IPS-18a (cell line): Measurements from ENCODE around the gene BPTF.
"Not testable (repeated sequence)": the region's sequence is repeated elsewhere in the genome, so short reads cannot be mapped to it uniquely, and the experiment has no call there.

Experiments
- H3K27ac ChIP-seq: one replicate; pipeline ENCODE4 v1.5.1; 2013; ENCODE audit warnings: low read length
- H3K27me3 ChIP-seq: one replicate; pipeline ENCODE4 v1.6.1; 2013; ENCODE audit warnings: mild to moderate bottlenecking, low read length; ENCODE audit not compliant: control insufficient read depth, insufficient read depth
- H3K36me3 ChIP-seq: one replicate; pipeline ENCODE4 v1.6.1; 2013; ENCODE audit warnings: low read depth, low read length; ENCODE audit not compliant: control insufficient read depth
- H3K4me1 ChIP-seq: one replicate; pipeline ENCODE4 v1.6.1; 2013; ENCODE audit warnings: low read depth, low read length; ENCODE audit not compliant: control insufficient read depth
- H3K4me3 ChIP-seq: one replicate; pipeline ENCODE4 v1.5.1; 2013; ENCODE audit warnings: low read length
- H3K9ac ChIP-seq: one replicate; pipeline ENCODE4 v1.6.1; 2013; ENCODE audit warnings: mild to moderate bottlenecking, low read length, moderate library complexity
- H3K9me3 ChIP-seq: one replicate; pipeline ENCODE4 v1.6.1; 2013; ENCODE audit warnings: low read depth, low read length; ENCODE audit not compliant: control insufficient read depth

BPTF gene

DNA sequence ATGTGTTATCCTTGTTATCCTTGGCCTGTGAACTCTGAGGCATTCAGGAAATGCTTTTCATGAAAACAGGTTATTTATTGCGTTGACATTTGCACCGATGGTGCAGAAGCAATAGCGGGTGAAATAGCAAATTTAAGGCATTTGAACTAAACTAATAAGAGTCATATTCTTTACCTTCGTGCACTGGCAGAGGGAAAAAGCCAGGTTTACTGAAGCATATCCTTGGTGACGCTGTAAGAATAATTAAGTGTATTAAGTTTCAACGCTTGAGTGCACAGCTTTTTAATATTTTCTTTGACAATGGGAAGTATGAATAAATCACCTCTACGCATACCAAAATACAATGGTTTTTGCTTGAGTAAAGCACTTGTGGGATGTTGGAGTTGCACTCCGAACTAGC lies 196.7 kb downstream of the BPTF start:
- H3K27ac ChIP-seq: no peak overlapping the region
- no peaks in the 10 kb centered on the region for H3K9me3 ChIP-seq
- no peak overlapping the region for H3K9ac ChIP-seq
- H3K4me1 ChIP-seq: peaks cover 14% of the 10 kb centered on the region
- no peak overlapping the region for H3K4me3 ChIP-seq
- H3K27me3 ChIP-seq: no peaks in the 10 kb centered on the region
- no peaks in the 10 kb centered on the region for H3K36me3 ChIP-seq

DNA sequence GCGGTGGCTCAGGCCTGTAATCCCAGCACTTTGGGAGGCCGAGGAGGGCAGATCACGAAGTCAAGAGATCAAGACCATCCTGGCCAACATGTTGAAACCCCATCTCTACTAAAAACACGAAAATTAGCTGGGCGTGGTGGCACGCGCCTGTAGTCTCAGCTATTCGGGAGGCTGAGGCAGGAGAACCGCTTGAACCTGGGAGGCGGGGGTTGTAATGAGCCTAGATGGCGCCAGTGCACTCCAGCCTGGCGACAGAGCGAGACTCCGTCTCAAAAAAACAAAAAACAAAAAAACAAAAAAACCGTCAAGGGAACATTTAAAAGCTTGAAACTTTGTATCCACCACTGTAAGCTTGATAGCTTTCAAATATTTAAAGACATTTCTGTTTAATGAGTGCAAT lies 197.2 kb downstream of the BPTF start:
- not testable (repeated sequence) for H3K27ac ChIP-seq, H3K36me3 ChIP-seq, H3K27me3 ChIP-seq, H3K9ac ChIP-seq, H3K4me3 ChIP-seq, H3K9me3 ChIP-seq
- H3K4me1 ChIP-seq: peaks cover 14% of the 10 kb centered on the region

DNA sequence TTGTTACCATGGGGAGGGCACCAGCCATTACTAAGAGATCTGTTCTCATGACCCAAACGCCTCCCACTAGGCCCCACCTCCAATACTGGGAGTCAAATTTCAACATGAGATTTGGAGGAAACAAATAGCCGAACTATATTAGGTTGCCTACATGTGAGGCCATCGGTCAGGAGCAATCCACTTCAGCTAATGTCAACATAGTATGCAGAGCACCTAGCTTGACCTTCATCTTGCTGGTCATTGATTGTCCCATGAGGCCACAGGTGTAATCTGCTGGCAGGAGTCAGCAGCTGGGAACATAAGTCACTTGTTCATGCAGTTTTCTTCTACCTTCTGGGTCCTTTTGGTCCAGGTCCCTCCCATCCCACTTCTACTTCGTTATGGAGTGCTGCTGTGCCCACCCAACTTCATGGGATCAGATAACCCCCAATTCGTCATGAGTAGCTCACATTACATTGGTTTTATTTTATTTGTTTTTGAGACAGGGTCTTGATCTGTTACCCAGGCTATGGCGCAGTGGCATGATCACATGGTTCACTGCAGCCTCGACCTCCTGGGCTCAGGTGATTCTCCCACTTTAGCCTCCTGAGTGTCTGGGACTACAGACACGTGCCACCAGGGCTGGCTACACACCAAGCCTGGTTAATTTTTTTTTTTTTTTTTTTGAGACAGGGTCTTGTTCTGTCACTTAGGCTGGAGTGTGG lies 204.4 kb downstream of the BPTF start:
- Histone ChIP-seq H3K27me3 (no peaks in the 10 kb centered on the region), H3K9ac (no peak overlapping the region), H3K36me3 (no peaks in the 10 kb centered on the region), H3K4me3 (no peak overlapping the region), H3K4me1 (peaks cover 10% of the 10 kb centered on the region), H3K9me3 (no peaks in the 10 kb centered on the region), H3K27ac (no peak overlapping the region)
